Breast epithelium (tissue), 4 donors: ENCODE measurements around the gene CHRNA1. TPM values are rescaled to one million over a fixed set of nuclear protein-coding genes. Genes with fewer than 3 reads are reported as not detected.
A peak's percentile ranks its signal among the peaks of the same experiment; 100 is the strongest.

ENCODE experiments used
- DNase-seq, 2 donors: peaks; one replicate each; pipeline ENCODE4 v3.0.0-alpha.2; 2019; ENCODE audit warnings: low spot score in 2 of 2
- H3K27ac ChIP-seq, 2 donors: fragments of 200-600 bp; sonication (generic) in 1 of 2; one replicate each; pipeline ENCODE4 v1.5.1; 2016 to 2019; ENCODE audit warnings: mild to moderate bottlenecking in 1 of 2
- H3K27me3 ChIP-seq, 2 donors: fragments of 200-600 bp; sonication (generic) in 1 of 2; one replicate each; pipeline versions ENCODE4 v1.5.1 to v1.6.0; 2017 to 2019; ENCODE audit warnings: control low read depth in 1 of 2, mild to moderate bottlenecking in 1 of 2
- H3K36me3 ChIP-seq: fragments of 200-600 bp; one replicate; pipeline ENCODE4 v1.5.1; 2019
- H3K4me1 ChIP-seq, 2 donors: fragments of 200-600 bp; sonication (generic); one replicate each; pipeline ENCODE4 v1.5.1; 2016 to 2019; ENCODE audit warnings: control low read depth in 1 of 2
- H3K4me3 ChIP-seq, 3 donors: fragments of 200-600 bp; sonication (generic); 1 replicate in 2 of 3; 2 replicates in 1 of 3; pipeline ENCODE4 v1.5.1; 2016 to 2019; ENCODE audit warnings: mild to moderate bottlenecking in 3 of 3, moderate library complexity in 2 of 3
- H3K9me3 ChIP-seq, 2 donors: fragments of 200-600 bp; sonication (generic) in 1 of 2; one replicate each; pipeline ENCODE4 v1.5.1; 2016 to 2019; ENCODE audit warnings: control low read depth in 1 of 2
- POLR2A ChIP-seq: fragments of 450-650 bp; IDR thresholded peaks from one replicate; pipeline ENCODE4 v1.6.1; 2016; ENCODE audit warnings: antibody characterized with exemption, mild to moderate bottlenecking, moderate library complexity
- POLR2AphosphoS5 ChIP-seq, 3 donors: sonication (generic); formaldehyde crosslinking; IDR thresholded peaks; one replicate each; pipeline ENCODE4 v1.6.1; 2017; ENCODE audit warnings: antibody characterized with exemption in 3 of 3
- intact Hi-C: fragments of 100-400 bp; cut with DNase I; formaldehyde crosslinking; loops from one replicate; pipeline ENCODE4 v1.15.1; 2023; ENCODE audit warnings: low total_unique reads
- total RNA-seq, 3 donors: library from RNA; depleted of rRNA; stranded (reverse); fragments of >200 nt; gene quantifications; one replicate each; pipeline ENCODE4 v1.1.0, GENCODE V29; 2016
- TF ChIP-seq, protein P1 (sequence below), 3 donors: fragments of 450-650 bp; IDR thresholded peaks; one replicate each; pipeline ENCODE4 v1.5.1; 2016 to 2017; ENCODE audit warnings: antibody characterized with exemption in 3 of 3, mild to moderate bottlenecking in 3 of 3, moderate library complexity in 3 of 3

CHRNA1 gene
- total RNA-seq, 3 donors from 2014 or later = 8.2 TPM; not detected in 2

- no peaks in the 10 kb centered on the region for H3K36me3 ChIP-seq
- intact Hi-C loops = no loop called here
- no peak for TF ChIP-seq POLR2A
- no peak for TF ChIP-seq POLR2AphosphoS5 (IDR thresholded peaks at IDR 0.05)
- TF ChIP-seq, protein P1, sequence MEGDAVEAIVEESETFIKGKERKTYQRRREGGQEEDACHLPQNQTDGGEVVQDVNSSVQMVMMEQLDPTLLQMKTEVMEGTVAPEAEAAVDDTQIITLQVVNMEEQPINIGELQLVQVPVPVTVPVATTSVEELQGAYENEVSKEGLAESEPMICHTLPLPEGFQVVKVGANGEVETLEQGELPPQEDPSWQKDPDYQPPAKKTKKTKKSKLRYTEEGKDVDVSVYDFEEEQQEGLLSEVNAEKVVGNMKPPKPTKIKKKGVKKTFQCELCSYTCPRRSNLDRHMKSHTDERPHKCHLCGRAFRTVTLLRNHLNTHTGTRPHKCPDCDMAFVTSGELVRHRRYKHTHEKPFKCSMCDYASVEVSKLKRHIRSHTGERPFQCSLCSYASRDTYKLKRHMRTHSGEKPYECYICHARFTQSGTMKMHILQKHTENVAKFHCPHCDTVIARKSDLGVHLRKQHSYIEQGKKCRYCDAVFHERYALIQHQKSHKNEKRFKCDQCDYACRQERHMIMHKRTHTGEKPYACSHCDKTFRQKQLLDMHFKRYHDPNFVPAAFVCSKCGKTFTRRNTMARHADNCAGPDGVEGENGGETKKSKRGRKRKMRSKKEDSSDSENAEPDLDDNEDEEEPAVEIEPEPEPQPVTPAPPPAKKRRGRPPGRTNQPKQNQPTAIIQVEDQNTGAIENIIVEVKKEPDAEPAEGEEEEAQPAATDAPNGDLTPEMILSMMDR (IDR thresholded peaks at IDR 0.05) = no peak
- no peak overlapping the region for H3K27ac ChIP-seq
- no peak for DNase-seq
- H3K9me3 ChIP-seq = no peaks in the 10 kb centered on the region
- H3K27me3 ChIP-seq = no peaks in the 10 kb centered on the region
- no peaks in the 10 kb centered on the region for H3K4me1 ChIP-seq
- H3K4me3 ChIP-seq = no peak overlapping the region
Measured at GRCh38 chr2:174752403-174753037, 11.8 kb downstream of the CHRNA1 start.

GRCh38 chr2:174750923-174751441, 13.3 kb downstream of the CHRNA1 start:
- Histone ChIP-seq H3K4me1 (no peaks in the 10 kb centered on the region), H3K36me3 (no peaks in the 10 kb centered on the region), H3K4me3 (no peak overlapping the region), H3K27ac (no peak overlapping the region), H3K9me3 (no peaks in the 10 kb centered on the region), H3K27me3 (no peaks in the 10 kb centered on the region)
- intact Hi-C loops = no loop called here
- no peak for TF ChIP-seq POLR2AphosphoS5 (IDR thresholded peaks at IDR 0.05)
- TF ChIP-seq, protein P1 (IDR thresholded peaks at IDR 0.05) = no peak
- no peak for TF ChIP-seq POLR2A
- DNase-seq = no peak

- Histone ChIP-seq H3K4me1 (no peaks in the 10 kb centered on the region), H3K4me3 (no peak overlapping the region), H3K9me3 (no peaks in the 10 kb centered on the region), H3K27me3 (no peaks in the 10 kb centered on the region), H3K27ac (no peak overlapping the region), H3K36me3 (no peaks in the 10 kb centered on the region)
- no peak for TF ChIP-seq POLR2A
- no peak for TF ChIP-seq POLR2AphosphoS5 (IDR thresholded peaks at IDR 0.05)
- TF ChIP-seq, protein P1 (IDR thresholded peaks at IDR 0.05) = no peak
- no peak for DNase-seq
- intact Hi-C loops = no loop called here
Measured at GRCh38 chr2:174749793-174750192, 14.5 kb downstream of the CHRNA1 start.

GRCh38 chr2:174748948-174749347, 15.3 kb downstream of the CHRNA1 start:
- Histone ChIP-seq H3K9me3 (no peaks in the 10 kb centered on the region), H3K4me1 (no peaks in the 10 kb centered on the region), H3K4me3 (no peak overlapping the region), H3K27me3 (no peaks in the 10 kb centered on the region), H3K36me3 (no peaks in the 10 kb centered on the region), H3K27ac (no peak overlapping the region)
- intact Hi-C loops = no loop called here
- peak in 1 of 2 donors; percentile 31 for DNase-seq
- TF ChIP-seq, protein P1 (IDR thresholded peaks at IDR 0.05) = peak; percentile 60 to 71 (median 67)
- no peak for TF ChIP-seq POLR2AphosphoS5 (IDR thresholded peaks at IDR 0.05)

GRCh38 chr2:174745142-174745541, 19.1 kb downstream of the CHRNA1 start:
- intact Hi-C loops = no loop called here
- Histone ChIP-seq H3K4me1 (no peaks in the 10 kb centered on the region), H3K27me3 (no peaks in the 10 kb centered on the region), H3K36me3 (no peaks in the 10 kb centered on the region), H3K27ac (no peak overlapping the region), H3K4me3 (no peak overlapping the region), H3K9me3 (no peaks in the 10 kb centered on the region)
- no peak for DNase-seq
- TF ChIP-seq POLR2AphosphoS5 (IDR thresholded peaks at IDR 0.05) = no peak
- TF ChIP-seq, protein P1 (IDR thresholded peaks at IDR 0.05) = no peak
- no peak for TF ChIP-seq POLR2A
